GM19043 (cell line): ENCODE data around the gene ACMSD.
"Not testable (repeated sequence)": the region's sequence is repeated elsewhere in the genome, so short reads cannot be mapped to it uniquely, and the experiment has no call there.

ENCODE experiments used
- ATAC-seq: cut with Tn5 transposase; IDR thresholded peaks from one replicate; pipeline ENCODE4 v1.9.1; 2021; ENCODE audit warnings: low read depth; ENCODE audit not compliant: unreplicated experiment

The ACMSD gene

DNA sequence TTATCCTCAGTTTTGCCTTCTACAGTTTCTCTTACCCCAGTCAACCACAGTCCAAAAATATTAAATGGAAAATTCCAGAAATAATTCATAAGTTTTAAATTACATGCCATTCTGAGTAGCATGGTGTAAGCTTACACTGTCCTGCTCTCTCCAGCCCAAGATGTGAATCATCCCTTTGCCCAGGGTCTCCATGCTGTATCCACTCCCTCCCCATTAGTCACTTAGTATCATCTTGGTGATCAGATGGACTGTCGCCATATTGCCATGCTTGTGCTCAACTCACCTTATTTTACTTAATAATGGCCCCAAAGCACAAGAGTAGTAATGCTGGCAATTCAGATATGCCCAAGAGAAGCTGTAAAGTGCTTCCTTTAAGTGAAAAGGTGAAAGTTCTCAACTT is 61.7 kb downstream of the ACMSD start:
- no peak for ATAC-seq

DNA sequence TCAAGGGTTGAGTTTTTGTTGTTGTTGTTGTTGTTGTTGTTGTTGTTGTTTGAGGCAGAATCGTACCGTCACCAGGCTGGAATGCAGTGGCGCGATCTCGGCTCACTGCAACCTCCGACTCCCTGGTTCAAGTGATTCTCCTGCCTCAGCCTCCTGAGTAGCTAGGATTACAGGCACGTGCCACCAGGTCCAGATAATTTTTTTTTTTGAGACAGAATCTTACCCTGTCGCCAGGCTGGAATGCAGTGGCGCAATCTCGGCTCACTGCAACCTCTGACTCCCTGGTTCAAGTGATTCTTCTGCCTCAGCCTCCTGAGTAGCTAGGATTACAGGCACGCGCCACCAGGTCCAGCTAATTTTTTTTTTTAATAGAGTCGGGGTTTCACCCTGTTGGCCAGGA is 65.3 kb downstream of the ACMSD start:
- ATAC-seq, result not testable (repeated sequence)

DNA sequence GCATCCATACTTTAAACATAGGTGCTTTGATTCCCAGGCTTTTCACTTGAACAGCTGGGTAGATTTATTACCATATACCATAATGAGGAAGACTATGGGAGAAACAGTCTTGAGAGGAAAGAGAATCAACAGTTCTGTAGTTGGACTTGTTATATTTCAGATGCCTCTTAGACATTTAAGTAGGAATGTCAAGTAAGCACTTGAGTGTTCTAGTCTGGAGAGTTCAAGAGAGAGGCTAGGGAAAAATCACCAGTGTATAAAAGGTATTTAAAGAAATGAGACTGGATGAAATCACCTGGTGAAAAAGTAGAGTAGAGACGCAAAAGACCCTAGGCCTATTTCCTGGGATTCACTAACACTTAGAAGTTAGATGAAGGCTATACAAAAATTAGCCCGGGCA is 66.8 kb downstream of the ACMSD start:
- no peak for ATAC-seq

DNA sequence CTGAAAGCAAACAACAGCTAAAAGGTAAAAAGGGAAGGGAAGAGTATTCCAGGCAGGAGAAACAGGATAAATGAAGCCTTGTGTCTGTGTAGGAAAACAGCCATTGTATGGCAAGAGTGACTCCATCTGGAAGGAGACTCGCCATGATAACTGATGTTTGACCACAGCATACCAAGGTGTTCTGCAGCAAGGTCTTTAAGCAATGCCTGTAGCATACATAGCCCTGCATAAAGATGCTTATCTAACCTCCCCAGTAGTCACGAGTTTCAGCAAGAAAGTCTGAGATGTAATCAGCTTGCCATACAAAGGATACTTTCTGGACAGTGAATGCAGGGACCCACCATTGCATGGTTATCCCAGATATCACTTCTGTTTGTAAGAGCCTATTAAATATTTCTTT is 68.3 kb downstream of the ACMSD start:
- ATAC-seq, result no peak

DNA sequence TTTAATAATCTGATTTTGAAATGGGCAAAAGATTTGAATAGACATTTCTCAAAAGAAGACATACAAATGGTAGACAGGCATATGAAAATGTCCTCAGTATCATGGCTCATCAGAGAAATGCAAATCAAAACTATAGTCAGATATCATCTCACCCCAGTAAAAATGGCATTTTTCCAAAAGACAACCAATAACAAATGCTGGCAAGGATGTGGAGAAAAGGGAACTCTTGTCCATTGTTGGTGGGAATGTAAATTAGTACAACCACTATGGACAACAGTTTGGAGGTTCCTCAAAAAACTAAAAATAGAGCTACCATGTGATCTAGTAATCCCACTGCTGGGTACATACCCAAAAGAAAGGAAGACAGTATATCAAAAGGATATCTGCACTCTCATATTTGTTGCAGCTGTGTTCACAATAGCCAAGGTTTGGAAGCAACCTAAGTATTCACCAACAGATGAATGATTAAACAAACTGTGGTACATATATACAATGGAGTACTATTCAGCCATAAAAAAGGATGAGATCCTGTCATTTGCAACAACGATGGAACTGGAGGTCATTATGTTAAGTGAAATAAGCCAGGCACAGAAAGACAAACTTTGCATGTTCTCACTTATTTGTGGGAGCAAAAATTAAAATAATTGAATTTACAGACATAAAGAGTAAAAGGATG is 69.2 kb downstream of the ACMSD start:
- ATAC-seq, result not testable (repeated sequence)

DNA sequence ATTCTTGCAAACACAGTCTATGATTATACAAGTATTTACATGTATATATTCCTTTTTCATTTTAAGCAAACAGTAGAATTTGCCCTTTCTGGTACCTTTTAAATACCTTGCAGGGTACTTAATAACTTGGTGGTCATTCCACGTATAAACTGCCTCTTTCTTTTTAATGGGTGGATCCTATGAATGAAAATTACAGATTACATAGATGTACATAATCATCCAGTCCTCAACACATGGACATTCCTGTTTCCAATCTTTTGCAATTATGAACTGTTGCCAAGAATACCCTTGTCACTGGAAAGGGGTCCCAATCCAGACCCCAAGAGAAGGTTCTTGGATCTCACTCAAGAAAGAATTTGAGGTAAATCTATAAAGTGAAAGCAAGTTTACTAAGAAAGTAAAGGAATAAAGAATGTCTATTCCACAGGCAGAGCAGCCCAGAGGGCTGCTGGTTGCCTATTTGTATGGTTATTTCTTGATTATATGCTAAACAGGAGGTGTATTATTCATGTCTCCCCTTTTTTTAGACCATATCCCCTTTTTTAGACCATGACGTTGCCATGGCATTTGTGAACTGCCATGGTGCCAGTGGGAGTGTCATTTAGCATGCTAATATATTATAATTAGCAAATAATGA is 72.5 kb downstream of the ACMSD start:
- ATAC-seq, result no peak

DNA sequence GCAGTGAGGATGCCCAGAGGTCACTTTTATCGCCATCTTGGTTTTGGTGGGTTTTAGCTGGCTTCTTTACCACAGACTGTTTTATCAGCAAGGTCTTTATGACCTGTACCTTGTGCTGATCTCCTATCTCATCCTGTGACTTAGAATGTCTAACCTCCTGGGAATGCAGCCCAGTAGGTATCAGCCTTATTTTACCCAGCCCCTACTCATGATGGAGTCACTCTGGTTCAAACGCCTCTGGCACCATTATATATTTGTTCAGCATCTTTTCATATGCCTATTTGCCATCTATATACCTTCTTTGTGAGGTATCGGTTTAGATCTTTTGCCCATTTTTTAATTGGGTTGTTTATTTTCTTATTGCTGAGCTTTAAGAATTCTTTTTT is 73.0 kb downstream of the ACMSD start:
- ATAC-seq, result no peak

DNA sequence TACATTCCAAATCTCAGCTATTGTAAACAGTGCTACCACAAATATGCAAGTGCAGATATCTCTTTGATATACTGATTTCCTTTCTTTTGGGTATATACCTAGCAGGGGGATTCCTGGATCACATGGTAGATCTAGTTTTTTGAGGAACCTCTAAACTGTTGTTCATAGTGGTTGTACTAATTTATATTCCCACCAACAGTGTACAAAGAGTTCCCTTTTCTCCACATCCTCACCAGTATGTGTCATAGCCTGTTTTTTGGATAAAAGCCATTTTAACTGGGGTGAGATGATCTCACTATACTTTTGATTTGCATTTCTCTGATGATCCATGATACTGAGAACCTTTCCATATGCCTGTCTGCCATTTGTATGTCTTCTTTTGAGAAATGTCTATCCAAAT is 73.9 kb downstream of the ACMSD start:
- no peak for ATAC-seq

DNA sequence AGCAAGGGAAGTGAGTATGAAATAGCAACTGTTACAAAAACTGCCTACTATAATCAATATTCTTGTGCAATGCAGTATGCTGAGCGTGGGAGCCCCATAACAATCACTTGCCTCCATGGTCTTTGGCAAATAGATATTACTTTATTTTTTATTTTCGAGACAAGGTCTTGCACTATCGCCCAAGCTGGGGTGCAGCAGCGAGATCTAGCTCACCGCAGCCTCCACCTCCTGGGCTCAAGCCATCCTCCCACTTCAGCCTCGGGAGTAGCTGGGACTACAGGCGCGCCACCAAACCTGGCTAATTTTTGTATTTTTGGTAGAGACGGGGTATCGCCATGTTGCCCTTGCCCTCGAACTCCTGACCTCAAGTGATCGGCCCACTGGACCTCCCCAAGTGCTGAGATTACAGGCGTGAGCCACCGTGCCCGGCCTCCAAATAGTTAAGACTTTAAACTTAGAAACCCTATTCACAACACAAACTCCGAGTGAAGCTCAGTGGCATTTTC is 79.0 kb downstream of the ACMSD start:
- no peak for ATAC-seq

DNA sequence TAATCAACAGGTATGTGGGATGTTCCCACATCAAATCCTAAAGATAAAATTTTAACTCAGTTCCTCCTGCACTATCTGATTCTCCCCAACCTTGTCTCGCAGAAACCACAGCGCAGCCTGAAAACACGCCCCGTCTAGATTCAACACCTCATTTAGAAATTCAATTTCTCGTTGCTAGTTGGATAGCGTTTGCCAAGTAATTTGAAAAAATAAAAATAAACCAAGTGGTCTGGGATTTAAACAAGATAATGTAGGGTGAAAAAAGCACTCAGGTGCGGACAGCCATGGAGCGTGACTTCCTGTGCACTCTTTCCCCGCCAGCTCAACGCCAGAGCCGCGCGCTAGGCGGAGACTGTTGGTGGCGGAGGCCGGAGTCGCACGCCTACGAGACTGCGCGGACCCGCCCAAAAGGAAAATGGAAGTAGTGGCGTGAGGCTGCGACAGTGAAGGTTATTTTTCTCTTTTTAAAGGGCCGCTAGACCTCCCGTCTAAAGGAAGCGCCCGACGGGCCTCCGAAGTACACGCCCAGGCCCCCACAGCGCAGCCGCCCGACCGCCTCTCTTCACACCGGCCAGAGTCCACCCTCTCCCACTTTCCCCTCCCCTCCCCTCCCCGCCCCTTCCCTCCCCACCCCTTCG is 79.6 kb downstream of the ACMSD start:
- ATAC-seq, result peak; percentile 66

DNA sequence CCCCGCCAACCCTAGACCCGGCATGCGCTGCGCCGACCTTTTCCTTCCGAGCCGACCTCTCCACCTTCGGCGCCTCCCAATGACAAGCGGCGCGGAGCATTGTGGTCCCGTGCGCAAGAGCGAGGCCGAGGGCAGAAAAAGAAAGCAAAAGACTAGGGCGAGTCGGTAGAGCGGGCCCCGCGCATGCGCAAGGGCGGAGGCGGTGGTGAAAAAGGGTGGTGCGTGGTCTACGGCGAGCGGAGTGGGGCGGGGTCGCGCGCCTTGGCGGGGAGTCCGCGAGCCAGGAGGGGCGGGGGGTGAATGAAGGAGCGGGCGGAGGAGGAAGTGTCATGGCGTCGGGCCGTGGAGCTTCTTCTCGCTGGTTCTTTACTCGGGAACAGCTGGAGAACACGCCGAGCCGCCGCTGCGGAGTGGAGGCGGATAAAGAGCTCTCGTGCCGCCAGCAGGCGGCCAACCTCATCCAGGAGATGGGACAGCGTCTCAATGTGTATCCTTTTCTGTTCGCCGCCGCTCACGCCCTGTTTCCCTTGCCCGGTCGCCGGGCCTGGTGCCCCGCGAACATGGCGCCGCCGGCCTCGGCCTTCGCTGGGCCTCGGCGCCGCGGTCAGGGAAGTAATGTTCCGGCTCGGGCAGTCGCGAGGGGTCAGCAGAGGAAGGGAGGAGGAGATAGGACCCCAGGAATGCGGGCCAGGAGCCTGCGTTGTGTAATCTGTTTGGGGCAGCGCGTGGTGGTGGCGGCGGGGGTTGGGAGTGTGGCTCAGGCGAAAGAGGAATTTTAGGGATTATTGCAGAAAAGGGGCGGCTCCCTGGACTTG is 80.3 kb downstream of the ACMSD start, which contains the start of gene CCNT2:
TSS of gene CCNT2 (plus strand) at position 297 of the 815 bp plus-strand sequence. CDS start at position 330, 33 bp downstream.
- ATAC-seq, result peak; percentile 80

DNA sequence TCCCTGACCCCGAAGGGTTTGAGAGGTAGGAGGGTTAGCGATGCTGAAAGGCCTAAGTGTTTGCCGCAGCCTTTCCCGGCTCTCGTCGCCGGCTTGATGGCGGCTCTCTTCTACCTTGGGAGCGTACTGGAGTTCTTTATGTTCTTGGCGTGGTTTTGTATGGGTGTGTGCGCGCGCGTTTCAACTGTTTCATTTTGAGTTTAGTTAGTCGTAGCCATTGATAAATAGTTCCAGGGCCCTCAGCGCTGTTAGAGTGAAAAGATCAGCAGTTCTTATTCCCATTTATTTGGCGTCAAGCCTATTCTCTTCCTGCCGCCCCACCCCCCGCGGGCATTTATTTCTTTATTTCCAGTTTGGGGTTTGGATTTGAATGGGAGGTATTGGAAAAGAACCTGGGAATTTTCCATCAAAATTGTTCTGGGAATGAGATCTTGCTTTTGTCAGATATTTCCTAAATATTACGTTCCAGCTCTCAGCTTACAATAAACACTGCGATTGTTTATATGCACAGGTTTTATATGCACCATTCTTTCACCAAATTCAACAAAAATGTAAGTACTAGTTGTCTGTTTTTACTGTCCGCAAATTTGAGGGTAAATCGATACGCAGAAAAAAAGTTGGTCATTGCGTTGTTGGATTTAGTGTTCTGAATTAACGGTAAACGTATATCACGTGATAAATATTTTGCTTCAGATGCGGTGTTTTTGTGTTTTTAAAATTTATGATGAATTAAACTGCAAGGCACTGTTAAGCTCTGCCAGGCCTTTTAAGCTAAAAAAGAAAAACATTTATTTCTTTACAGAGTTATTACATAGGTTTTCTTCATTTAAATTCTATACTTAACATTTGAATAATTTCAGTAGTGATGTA is 81.2 kb downstream of the ACMSD start:
- ATAC-seq, result no peak

DNA sequence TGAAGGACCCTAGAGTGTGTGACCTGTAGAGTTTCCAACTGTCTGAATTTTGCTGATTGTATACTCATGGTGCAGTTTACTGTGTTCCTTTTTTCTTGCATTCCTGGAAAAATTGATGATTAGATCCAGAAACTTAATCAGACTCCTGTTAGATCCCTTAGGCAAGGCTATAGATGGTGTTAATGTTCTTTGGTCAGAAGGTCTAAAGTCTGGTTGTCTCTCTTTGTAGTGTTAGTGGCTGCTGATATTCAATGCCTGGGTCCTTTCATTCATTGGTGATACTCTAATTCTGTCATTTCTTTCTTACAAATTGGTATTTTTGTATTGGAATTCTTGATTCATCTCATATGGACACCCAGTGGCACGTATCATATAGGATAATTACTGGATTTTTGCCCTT is 86.5 kb downstream of the ACMSD start:
- no peak for ATAC-seq

DNA sequence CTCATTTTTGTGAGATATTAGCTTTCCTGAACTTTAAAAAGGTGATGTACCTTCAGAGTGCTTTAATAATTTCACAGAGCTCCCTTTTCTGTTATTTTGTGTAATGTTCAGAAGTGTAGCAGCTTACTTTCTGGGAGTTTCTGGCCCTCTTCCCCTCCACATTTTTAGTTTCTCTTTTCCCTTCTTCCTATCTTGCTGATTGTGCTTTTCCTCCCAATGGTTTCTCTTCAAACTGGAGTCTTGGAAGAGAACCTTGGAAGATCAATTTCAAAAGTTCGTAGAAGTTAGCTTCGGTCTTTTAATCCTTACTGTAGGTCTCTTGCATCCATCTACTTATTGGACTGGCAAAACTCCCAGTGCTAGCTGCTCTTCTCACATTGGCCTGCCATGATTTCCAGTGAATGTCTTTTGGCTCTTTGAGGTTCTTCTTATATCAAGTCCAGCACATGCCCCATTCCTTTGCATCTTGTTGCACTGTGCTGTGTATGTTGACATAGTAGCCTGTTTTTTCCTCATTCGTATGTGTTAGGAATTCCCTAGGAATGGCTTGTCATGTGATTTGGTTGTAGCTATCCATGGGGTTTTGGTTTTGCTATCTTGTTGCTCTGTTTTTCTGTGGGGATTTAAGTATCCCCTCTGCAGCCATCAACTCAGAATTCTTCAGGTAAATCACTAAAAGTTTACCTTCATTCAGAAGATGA is 88.0 kb downstream of the ACMSD start:
- ATAC-seq, result no peak

DNA sequence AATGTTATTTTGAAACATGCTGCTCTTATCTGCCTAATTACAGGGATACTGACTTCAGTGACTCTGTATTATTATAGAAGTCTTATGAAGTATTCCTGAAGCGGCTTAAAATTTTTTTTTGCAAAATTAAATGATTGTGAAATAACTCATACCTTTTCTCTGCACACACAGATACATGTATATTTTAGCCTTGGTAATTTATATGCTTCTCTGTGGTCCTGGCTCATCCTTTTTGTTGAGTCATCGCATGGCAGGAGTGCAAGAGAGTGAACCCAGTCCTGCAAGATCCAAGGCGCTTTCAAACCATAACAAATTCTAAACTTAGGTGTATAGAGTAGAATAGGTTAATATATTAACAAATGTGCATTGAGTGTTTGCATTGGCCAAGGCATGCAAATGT is 88.8 kb downstream of the ACMSD start:
- ATAC-seq, result no peak

DNA sequence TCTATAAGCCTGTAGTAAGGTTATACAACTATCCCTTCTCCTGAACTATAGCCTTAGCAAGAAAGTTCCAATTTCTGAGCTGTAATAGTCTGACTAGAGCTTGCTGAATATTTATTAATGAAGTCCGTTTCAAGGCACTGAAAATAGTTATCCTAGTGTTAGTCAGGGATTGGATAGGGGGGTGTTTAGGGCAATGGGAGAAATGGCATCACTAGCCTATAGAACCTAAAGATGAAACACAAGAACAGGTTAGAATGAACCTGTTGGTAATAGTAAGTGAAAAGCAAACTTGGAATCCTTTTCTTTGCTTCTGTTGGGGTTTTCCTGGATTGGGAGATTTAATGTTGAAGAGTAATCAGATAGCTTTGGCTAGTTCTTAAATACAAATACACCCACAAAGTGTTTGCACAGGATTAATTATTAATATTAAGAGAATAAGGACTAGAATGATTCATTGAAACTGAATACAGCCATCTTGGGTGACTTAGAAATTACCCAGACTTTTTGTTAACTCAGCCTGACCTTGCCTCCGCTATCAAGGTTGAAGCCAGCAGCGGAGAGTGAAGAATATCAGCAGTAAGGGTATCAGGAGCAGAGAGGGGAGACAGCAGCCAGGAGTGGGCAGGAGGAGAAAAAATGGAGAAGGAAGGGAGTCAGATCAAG is 94.6 kb downstream of the ACMSD start:
- no peak for ATAC-seq

DNA sequence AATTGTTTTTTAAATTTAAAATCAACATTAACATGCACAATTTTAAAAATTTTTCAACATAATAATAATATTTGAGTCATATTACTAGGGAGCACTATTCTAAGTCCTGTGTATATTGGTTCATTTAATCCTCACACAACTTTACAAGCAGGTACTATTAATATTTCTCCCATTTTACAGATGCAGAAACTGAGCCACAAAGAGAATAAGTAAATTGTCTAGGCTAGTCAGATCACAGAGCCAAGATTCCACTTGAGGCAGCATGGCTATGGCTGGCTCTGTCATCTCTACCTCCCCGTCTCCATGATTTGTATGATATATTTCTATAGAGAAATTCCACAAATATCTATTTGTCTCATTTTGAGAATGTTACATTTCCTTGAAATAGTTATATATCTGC is 95.3 kb downstream of the ACMSD start:
- no peak for ATAC-seq

DNA sequence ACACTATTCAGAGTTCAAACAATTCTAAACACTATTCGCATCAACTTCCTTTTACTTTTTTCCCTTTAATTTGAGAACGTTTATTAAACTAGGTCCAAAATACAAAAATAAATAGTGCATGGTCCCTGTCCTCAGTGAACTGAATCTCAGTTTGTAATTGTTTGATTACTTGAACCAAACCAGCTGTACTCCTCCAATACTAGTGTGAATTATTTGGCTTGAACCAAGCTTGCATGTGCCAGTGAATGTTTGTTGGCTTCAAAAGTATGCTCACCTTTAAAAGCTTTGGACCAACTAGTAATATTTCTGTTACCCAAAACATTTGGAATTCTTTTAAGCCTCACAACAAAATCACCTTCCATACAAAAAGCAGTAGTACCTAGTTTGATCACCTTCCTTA is 95.7 kb downstream of the ACMSD start:
- no peak for ATAC-seq

DNA sequence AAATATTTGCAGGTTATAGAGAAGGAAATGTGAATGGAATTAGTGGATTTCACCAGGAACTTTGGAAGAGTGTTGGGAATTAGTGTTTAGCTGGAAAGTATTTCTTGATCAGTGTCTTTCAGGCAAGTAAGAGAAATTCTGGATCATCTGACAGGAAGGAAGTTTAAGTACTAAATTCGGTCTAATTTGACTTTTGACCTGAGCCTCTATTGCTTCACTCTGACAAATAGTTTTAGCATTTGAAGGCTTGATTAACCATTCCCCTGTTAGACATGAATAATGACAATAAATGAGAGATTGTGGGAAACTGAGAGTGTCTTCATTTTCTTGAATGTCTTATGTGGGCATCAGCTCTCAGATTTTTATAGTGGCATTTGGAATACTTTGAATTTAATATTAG is 96.2 kb downstream of the ACMSD start:
- ATAC-seq, result no peak
